Measurements from ENCODE around the gene ARHGAP26. TPM values are rescaled to one million over a fixed set of nuclear protein-coding genes. Genes with fewer than 3 reads are reported as not detected.

The ARHGAP26 gene
- total and polyA plus RNA-seq, 2 experiments from 2014 or later, result 9.5 to 16.8 TPM

DNA sequence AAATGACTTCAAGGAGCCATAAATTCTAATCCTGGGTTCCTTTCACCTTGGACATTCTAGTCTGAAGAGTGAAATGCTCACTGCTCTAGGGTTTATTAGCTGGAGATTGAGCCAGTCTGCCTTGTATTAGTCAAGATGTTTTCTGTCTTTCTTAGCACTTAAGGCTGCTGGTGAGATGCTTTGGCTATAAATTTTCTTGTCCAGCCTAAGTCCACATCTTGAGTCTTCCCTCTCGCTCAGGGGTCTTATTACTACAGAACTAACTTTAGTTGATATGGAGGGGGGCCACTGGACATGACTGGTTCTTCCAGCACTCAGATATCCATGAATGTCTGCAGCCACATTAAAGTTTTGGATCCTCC is 316.4 kb downstream of the ARHGAP26 start:
- H3K9me2 ChIP-seq (ENCODE audit: insufficient read depth), result peaks cover 6% of the 10 kb centered on the region; the same call in 1 of the 2 replicates
- H3K79me2 ChIP-seq (replicated peaks; ENCODE audit: insufficient read depth), result no peaks in the 10 kb centered on the region
- H3K4me2 ChIP-seq, result no peak overlapping the region
- H4K20me1 ChIP-seq (replicated peaks; ENCODE audit: insufficient read depth), result no peaks in the 10 kb centered on the region
- H3K4me1 ChIP-seq (ENCODE audit: insufficient read depth), result peaks cover 30% of the 10 kb centered on the region
- H3K4me3 ChIP-seq, result no peak overlapping the region
- Mint-ChIP-seq H3K27ac (no peak overlapping the region), H3K4me1 (peaks cover 30% of the 10 kb centered on the region), H3K4me3 (no peak overlapping the region), H3K36me3 (ENCODE audit: low read depth) (peaks cover 6% of the 10 kb centered on the region; the same call in 2 of the 3 replicates), H3K27me3 (ENCODE audit: insufficient read depth, low read depth, poor library complexity) (peaks cover 1% of the 10 kb centered on the region), H3K9me3 (no peaks in the 10 kb centered on the region)
- no peaks in the 10 kb centered on the region for H3F3A ChIP-seq (replicated peaks; ENCODE audit: low read depth)
- no peak for ATAC-seq
- no peak for TF ChIP-seq STAT1 (IDR thresholded peaks at IDR 0.05; ENCODE audit: unreplicated experiment)
- no peak for TF ChIP-seq NANOG (IDR thresholded peaks at IDR 0.05; ENCODE audit: borderline replicate concordance)
- no peak for TF ChIP-seq POLR2AphosphoS5 (IDR thresholded peaks at IDR 0.05; ENCODE audit: low read depth)
- no peak for TF ChIP-seq ETS1 (IDR thresholded peaks at IDR 0.05)
- TF ChIP-seq, protein P1, sequence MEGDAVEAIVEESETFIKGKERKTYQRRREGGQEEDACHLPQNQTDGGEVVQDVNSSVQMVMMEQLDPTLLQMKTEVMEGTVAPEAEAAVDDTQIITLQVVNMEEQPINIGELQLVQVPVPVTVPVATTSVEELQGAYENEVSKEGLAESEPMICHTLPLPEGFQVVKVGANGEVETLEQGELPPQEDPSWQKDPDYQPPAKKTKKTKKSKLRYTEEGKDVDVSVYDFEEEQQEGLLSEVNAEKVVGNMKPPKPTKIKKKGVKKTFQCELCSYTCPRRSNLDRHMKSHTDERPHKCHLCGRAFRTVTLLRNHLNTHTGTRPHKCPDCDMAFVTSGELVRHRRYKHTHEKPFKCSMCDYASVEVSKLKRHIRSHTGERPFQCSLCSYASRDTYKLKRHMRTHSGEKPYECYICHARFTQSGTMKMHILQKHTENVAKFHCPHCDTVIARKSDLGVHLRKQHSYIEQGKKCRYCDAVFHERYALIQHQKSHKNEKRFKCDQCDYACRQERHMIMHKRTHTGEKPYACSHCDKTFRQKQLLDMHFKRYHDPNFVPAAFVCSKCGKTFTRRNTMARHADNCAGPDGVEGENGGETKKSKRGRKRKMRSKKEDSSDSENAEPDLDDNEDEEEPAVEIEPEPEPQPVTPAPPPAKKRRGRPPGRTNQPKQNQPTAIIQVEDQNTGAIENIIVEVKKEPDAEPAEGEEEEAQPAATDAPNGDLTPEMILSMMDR (conservative IDR thresholded peaks at IDR 0.05; ENCODE audit: low read depth in 2 of 2), result no peak
- TF ChIP-seq EZH2 (IDR thresholded peaks at IDR 0.05; ENCODE audit: low read depth, unreplicated experiment), result no peak
- TF ChIP-seq REST (IDR thresholded peaks at IDR 0.05; ENCODE audit: unreplicated experiment), result no peak
- no peak for TF ChIP-seq EZH2phosphoT487 (IDR thresholded peaks at IDR 0.05; ENCODE audit: unreplicated experiment)
- TF ChIP-seq, protein P2, sequence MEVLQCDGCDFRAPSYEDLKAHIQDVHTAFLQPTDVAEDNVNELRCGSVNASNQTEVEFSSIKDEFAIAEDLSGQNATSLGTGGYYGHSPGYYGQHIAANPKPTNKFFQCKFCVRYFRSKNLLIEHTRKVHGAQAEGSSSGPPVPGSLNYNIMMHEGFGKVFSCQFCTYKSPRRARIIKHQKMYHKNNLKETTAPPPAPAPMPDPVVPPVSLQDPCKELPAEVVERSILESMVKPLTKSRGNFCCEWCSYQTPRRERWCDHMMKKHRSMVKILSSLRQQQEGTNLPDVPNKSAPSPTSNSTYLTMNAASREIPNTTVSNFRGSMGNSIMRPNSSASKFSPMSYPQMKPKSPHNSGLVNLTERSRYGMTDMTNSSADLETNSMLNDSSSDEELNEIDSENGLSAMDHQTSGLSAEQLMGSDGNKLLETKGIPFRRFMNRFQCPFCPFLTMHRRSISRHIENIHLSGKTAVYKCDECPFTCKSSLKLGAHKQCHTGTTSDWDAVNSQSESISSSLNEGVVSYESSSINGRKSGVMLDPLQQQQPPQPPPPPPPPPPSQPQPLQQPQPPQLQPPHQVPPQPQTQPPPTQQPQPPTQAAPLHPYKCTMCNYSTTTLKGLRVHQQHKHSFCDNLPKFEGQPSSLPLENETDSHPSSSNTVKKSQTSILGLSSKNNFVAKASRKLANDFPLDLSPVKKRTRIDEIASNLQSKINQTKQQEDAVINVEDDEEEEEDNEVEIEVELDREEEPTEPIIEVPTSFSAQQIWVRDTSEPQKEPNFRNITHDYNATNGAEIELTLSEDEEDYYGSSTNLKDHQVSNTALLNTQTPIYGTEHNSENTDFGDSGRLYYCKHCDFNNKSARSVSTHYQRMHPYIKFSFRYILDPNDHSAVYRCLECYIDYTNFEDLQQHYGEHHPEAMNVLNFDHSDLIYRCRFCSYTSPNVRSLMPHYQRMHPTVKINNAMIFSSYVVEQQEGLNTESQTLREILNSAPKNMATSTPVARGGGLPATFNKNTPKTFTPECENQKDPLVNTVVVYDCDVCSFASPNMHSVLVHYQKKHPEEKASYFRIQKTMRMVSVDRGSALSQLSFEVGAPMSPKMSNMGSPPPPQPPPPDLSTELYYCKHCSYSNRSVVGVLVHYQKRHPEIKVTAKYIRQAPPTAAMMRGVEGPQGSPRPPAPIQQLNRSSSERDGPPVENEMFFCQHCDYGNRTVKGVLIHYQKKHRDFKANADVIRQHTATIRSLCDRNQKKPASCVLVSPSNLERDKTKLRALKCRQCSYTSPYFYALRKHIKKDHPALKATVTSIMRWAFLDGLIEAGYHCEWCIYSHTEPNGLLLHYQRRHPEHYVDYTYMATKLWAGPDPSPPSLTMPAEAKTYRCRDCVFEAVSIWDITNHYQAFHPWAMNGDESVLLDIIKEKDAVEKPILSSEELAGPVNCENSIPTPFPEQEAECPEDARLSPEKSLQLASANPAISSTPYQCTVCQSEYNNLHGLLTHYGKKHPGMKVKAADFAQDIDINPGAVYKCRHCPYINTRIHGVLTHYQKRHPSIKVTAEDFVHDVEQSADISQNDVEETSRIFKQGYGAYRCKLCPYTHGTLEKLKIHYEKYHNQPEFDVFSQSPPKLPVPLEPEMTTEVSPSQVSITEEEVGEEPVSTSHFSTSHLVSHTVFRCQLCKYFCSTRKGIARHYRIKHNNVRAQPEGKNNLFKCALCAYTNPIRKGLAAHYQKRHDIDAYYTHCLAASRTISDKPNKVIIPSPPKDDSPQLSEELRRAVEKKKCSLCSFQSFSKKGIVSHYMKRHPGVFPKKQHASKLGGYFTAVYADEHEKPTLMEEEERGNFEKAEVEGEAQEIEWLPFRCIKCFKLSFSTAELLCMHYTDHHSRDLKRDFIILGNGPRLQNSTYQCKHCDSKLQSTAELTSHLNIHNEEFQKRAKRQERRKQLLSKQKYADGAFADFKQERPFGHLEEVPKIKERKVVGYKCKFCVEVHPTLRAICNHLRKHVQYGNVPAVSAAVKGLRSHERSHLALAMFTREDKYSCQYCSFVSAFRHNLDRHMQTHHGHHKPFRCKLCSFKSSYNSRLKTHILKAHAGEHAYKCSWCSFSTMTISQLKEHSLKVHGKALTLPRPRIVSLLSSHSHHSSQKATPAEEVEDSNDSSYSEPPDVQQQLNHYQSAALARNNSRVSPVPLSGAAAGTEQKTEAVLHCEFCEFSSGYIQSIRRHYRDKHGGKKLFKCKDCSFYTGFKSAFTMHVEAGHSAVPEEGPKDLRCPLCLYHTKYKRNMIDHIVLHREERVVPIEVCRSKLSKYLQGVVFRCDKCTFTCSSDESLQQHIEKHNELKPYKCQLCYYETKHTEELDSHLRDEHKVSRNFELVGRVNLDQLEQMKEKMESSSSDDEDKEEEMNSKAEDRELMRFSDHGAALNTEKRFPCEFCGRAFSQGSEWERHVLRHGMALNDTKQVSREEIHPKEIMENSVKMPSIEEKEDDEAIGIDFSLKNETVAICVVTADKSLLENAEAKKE (CRISPR knock-in tag; IDR thresholded peaks at IDR 0.05), result no peak
- no peak for TF ChIP-seq JUNB (IDR thresholded peaks at IDR 0.05; ENCODE audit: unreplicated experiment)
- TF ChIP-seq ZNF331 (CRISPR knock-in tag; IDR thresholded peaks at IDR 0.05; ENCODE audit: low read depth), result no peak
- TF ChIP-seq CREB1 (CRISPR knock-in tag; IDR thresholded peaks at IDR 0.05; ENCODE audit: low read depth), result no peak
- no peak for TF ChIP-seq ZNF114 (CRISPR knock-in tag; IDR thresholded peaks at IDR 0.05)
- H3K36me3 ChIP-seq (ENCODE audit: insufficient read depth), result no peaks in the 10 kb centered on the region
- no peak for DNase-seq (ENCODE audit: low spot score)
- H2AFZ ChIP-seq, result no peak overlapping the region
- H3K27me3 ChIP-seq (ENCODE audit: insufficient read depth), result no peaks in the 10 kb centered on the region
- H3K27ac ChIP-seq (ENCODE audit: low read depth), result no peak overlapping the region

Measured in GM23338 (cell line).